Stimulated activated CD8-positive, alpha-beta memory T cell treated with anti-CD3 and anti-CD28 coated beads, Interleukin-4, amount 100 ng/mL, for 4 hours (primary cell): ENCODE results near the gene TREML1.
"Not testable (repeated sequence)": the region's sequence is repeated elsewhere in the genome, so short reads cannot be mapped to it uniquely, and the experiment has no call there.

Experiments used
- DNase-seq, 2 donors: peaks; one replicate each; pipeline ENCODE4 v3.0.0-alpha.2; 2020; ENCODE audit warnings: low read depth in 2 of 2, low spot score in 1 of 2

The TREML1 gene

GRCh38 chr6:41153451-41153850 lies 696 bp downstream of the TREML1 start:
- DNase-seq = no peak

- DNase-seq = no peak
Measured at GRCh38 chr6:41150671-41151070, 3.5 kb downstream of the TREML1 start.

- no peak for DNase-seq
Measured at GRCh38 chr6:41147917-41148316, 6.2 kb downstream of the TREML1 start.

- DNase-seq = no peak
Measured at GRCh38 chr6:41136911-41137310, 17.2 kb downstream of the TREML1 start.

- DNase-seq = no peak
Measured at GRCh38 chr6:41135062-41135832, 18.9 kb downstream of the TREML1 start.

- no peak for DNase-seq
Measured at GRCh38 chr6:41132254-41132653, 21.9 kb downstream of the TREML1 start.

- DNase-seq = no peak
Measured at GRCh38 chr6:41125282-41125681, 28.9 kb downstream of the TREML1 start.

- no peak for DNase-seq
Measured at GRCh38 chr6:41122918-41123317, 31.2 kb downstream of the TREML1 start.

- no peak for DNase-seq
Measured at GRCh38 chr6:41122373-41122772, 31.8 kb downstream of the TREML1 start.

GRCh38 chr6:41120058-41120457 lies 34.1 kb downstream of the TREML1 start:
- no peak for DNase-seq

GRCh38 chr6:41119508-41119907 lies 34.6 kb downstream of the TREML1 start:
- DNase-seq = no peak

- DNase-seq = not testable (repeated sequence)
Measured at GRCh38 chr6:41115027-41115426, 39.1 kb downstream of the TREML1 start.

GRCh38 chr6:41111017-41111416 lies 43.1 kb downstream of the TREML1 start:
- DNase-seq = no peak

- DNase-seq = no peak
Measured at GRCh38 chr6:41103847-41104246, 50.3 kb downstream of the TREML1 start.

GRCh38 chr6:41100871-41101287 lies 53.3 kb downstream of the TREML1 start:
- DNase-seq = no peak
